HG03097 (cell line): ENCODE results near the gene TAF12.
"Not testable (repeated sequence)": the region's sequence is repeated elsewhere in the genome, so short reads cannot be mapped to it uniquely, and the experiment has no call there.

Source experiments
- ATAC-seq: cut with Tn5 transposase; IDR thresholded peaks from one replicate; pipeline ENCODE4 v1.9.1; 2021; ENCODE audit not compliant: unreplicated experiment, low FRiP score

Gene TAF12

GRCh38 chr1:28645406-28645805 lies 2.5 kb upstream of the TAF12 start:
- ATAC-seq, result not testable (repeated sequence)

- no peak for ATAC-seq
These were observed 1.6 kb upstream of the TAF12 start for GRCh38 chr1:28644494-28644893.

- ATAC-seq, result no peak
These were observed 616 bp downstream of the TAF12 start for GRCh38 chr1:28642056-28642846.

GRCh38 chr1:28640766-28641165 lies 2.1 kb downstream of the TAF12 start:
- ATAC-seq, result no peak

- no peak for ATAC-seq
These were observed 10.3 kb downstream of the TAF12 start for GRCh38 chr1:28632560-28632959.

- no peak for ATAC-seq
These were observed 11.2 kb downstream of the TAF12 start for GRCh38 chr1:28631713-28632112.

GRCh38 chr1:28613175-28613574 lies 29.7 kb downstream of the TAF12 start:
- ATAC-seq, result no peak

GRCh38 chr1:28606771-28607170 lies 36.1 kb downstream of the TAF12 start:
- ATAC-seq, result no peak

- no peak for ATAC-seq
These were observed 37.9 kb downstream of the TAF12 start for GRCh38 chr1:28604962-28605361.

GRCh38 chr1:28604411-28604810 lies 38.5 kb downstream of the TAF12 start:
- no peak for ATAC-seq

GRCh38 chr1:28602536-28603439 lies 40.1 kb downstream of the TAF12 start:
- ATAC-seq, result no peak

- ATAC-seq, result no peak
These were observed 41.2 kb downstream of the TAF12 start for GRCh38 chr1:28601696-28602095.

- not testable (repeated sequence) for ATAC-seq
These were observed 46.6 kb downstream of the TAF12 start for GRCh38 chr1:28596276-28596675.

- no peak for ATAC-seq
These were observed 47.3 kb downstream of the TAF12 start for GRCh38 chr1:28595412-28596191.

GRCh38 chr1:28594686-28595411 lies 48.0 kb downstream of the TAF12 start:
- ATAC-seq, result not testable (repeated sequence)

GRCh38 chr1:28593988-28594356 lies 48.9 kb downstream of the TAF12 start:
- not testable (repeated sequence) for ATAC-seq

GRCh38 chr1:28592321-28593071 lies 50.4 kb downstream of the TAF12 start:
- no peak for ATAC-seq

GRCh38 chr1:28591708-28592320 lies 51.1 kb downstream of the TAF12 start, which contains the start of gene RAB42:
Gene RAB42, plus strand, starts transcription at chr1:28592265. Its CDS starts 247 bp downstream, at chr1:28592512.
- no peak for ATAC-seq
